Smooth muscle cell (in vitro differentiated cells): ENCODE data around the gene NEDD8. TPM values are rescaled to one million over a fixed set of nuclear protein-coding genes. Genes with fewer than 3 reads are reported as not detected.

ENCODE experiments used
- DNase-seq: peaks from one replicate; lab custom pipeline; 2025; ENCODE audit not compliant: unreplicated experiment; lab: John Stamatoyannopoulos, UW
- H2AFZ ChIP-seq: fragments of 200-600 bp; sonication (generic); 2 replicates; pipeline ENCODE4 v1.6.0; 2016; ENCODE audit warnings: antibody characterized with exemption, low read depth, mild to moderate bottlenecking
- H3F3A ChIP-seq: fragments of 200-600 bp; sonication (generic); 2 replicates; pipeline ENCODE4 v1.6.0; 2017; ENCODE audit warnings: antibody characterized with exemption, low read depth
- H3K27ac ChIP-seq: fragments of 200-600 bp; sonication (generic); 2 replicates; pipeline ENCODE4 v1.5.1; 2016; ENCODE audit warnings: low read depth, mild to moderate bottlenecking
- H3K27me3 ChIP-seq: fragments of 200-600 bp; sonication (generic); 2 replicates; pipeline ENCODE4 v1.6.1; 2016; ENCODE audit warnings: low read depth, mild to moderate bottlenecking
- H3K36me3 ChIP-seq: fragments of 200-600 bp; sonication (generic); 2 replicates; pipeline ENCODE4 v1.5.1; 2016; ENCODE audit warnings: low read depth
- H3K4me1 ChIP-seq: fragments of 200-600 bp; sonication (generic); 2 replicates; pipeline ENCODE4 v1.5.1; 2016; ENCODE audit warnings: low read depth
- H3K4me2 ChIP-seq: fragments of 200-600 bp; sonication (generic); 2 replicates; pipeline ENCODE4 v1.6.0; 2016; ENCODE audit warnings: mild to moderate bottlenecking
- H3K4me3 ChIP-seq: fragments of 200-600 bp; sonication (generic); 2 replicates; pipeline ENCODE4 v1.5.1; 2016; ENCODE audit warnings: mild to moderate bottlenecking
- H3K79me2 ChIP-seq: fragments of 200-600 bp; sonication (generic); 2 replicates; pipeline ENCODE4 v1.6.0; 2016; ENCODE audit warnings: low read depth, mild to moderate bottlenecking
- H3K9ac ChIP-seq: fragments of 200-600 bp; sonication (generic); 2 replicates; pipeline ENCODE4 v1.6.0; 2016; ENCODE audit warnings: low read depth
- H3K9me3 ChIP-seq: fragments of 200-600 bp; sonication (generic); replicated peaks from 2 replicates; pipeline ENCODE4 v1.5.1; 2016; ENCODE audit warnings: low read depth
- H4K20me1 ChIP-seq: fragments of 200-600 bp; sonication (generic); 2 replicates; pipeline ENCODE4 v1.6.0; 2016; ENCODE audit warnings: low read depth
- WGBS: methylation state at CpG from one replicate; pipeline ENCODE4 v1.1.7; 2016; ENCODE audit warnings: low lambda C conversion rate; 5-methylcytosine and 5-hydroxymethylcytosine counted together
- polyA plus RNA-seq: library from polyadenylated mRNA; unstranded; fragments of >200 nt; fragmentation: Nextera tagmentation; extraction: Ambion mirVana; gene quantifications from 2 replicates; pipeline ENCODE4 v1.2.1, GENCODE V29; 2016
- total RNA-seq: library from RNA; depleted of rRNA; stranded (reverse); fragments of >200 nt; gene quantifications from 2 replicates; pipeline ENCODE4 v1.2.3, GENCODE V29; 2014
- TF ChIP-seq, protein P1 (sequence below): fragments of 200-600 bp; sonication (generic); IDR thresholded peaks from 2 replicates; pipeline ENCODE4 v1.5.1; 2017; ENCODE audit warnings: borderline replicate concordance, mild to moderate bottlenecking, antibody characterized with exemption; ENCODE audit not compliant: insufficient read depth, poor library complexity, severe bottlenecking

The NEDD8 gene
- total and polyA plus RNA-seq, 2 experiments from 2014 or later, result 211 to 375 TPM

DNA sequence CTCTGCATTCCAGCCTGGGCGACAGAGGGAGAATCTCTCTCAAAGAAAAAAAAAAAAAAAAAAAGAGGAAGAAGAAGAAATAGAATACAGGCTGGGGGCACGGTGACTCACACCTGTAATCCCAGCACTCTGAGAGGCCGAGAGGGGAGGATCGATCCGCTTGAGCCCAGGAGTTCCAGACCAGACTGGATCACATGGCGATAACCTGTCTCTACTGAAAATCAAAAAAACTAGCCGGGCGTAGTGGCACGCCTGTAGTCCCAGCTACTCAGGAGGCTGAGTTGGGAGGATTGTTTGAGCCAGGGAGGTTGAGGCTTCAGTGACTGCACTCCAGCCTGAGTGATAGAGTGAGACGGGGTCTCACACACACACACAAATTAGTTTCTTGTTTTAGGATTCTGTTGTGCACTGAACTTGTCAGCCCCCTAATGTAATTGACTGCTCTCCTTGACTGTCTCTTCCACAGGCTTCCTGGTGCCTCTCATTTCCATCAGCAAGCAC, 11.2 kb upstream of the NEDD8 start:
- H2AFZ ChIP-seq, result no peak overlapping the region
- peak overlapping the region; percentile 94 for H3K4me2 ChIP-seq
- H3K4me1 ChIP-seq, result peaks cover 4% of the 10 kb centered on the region
- peaks cover 30% of the 10 kb centered on the region for H3K79me2 ChIP-seq
- H3K4me3 ChIP-seq, result peak overlapping the region; percentile 73
- TF ChIP-seq, protein P1, sequence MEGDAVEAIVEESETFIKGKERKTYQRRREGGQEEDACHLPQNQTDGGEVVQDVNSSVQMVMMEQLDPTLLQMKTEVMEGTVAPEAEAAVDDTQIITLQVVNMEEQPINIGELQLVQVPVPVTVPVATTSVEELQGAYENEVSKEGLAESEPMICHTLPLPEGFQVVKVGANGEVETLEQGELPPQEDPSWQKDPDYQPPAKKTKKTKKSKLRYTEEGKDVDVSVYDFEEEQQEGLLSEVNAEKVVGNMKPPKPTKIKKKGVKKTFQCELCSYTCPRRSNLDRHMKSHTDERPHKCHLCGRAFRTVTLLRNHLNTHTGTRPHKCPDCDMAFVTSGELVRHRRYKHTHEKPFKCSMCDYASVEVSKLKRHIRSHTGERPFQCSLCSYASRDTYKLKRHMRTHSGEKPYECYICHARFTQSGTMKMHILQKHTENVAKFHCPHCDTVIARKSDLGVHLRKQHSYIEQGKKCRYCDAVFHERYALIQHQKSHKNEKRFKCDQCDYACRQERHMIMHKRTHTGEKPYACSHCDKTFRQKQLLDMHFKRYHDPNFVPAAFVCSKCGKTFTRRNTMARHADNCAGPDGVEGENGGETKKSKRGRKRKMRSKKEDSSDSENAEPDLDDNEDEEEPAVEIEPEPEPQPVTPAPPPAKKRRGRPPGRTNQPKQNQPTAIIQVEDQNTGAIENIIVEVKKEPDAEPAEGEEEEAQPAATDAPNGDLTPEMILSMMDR, result no peak
- 49% methylated on average over 10 of the region's 10 CpGs for WGBS
- no peaks in the 10 kb centered on the region for H3K27me3 ChIP-seq
- peak overlapping the region; percentile 96 for H3K27ac ChIP-seq
- peaks cover 24% of the 10 kb centered on the region for H4K20me1 ChIP-seq
- DNase-seq, result no peak
- H3F3A ChIP-seq, result peaks cover 5% of the 10 kb centered on the region
- H3K9ac ChIP-seq, result peak overlapping the region; percentile 92
- H3K9me3 ChIP-seq, result no peaks in the 10 kb centered on the region
- no peaks in the 10 kb centered on the region for H3K36me3 ChIP-seq

DNA sequence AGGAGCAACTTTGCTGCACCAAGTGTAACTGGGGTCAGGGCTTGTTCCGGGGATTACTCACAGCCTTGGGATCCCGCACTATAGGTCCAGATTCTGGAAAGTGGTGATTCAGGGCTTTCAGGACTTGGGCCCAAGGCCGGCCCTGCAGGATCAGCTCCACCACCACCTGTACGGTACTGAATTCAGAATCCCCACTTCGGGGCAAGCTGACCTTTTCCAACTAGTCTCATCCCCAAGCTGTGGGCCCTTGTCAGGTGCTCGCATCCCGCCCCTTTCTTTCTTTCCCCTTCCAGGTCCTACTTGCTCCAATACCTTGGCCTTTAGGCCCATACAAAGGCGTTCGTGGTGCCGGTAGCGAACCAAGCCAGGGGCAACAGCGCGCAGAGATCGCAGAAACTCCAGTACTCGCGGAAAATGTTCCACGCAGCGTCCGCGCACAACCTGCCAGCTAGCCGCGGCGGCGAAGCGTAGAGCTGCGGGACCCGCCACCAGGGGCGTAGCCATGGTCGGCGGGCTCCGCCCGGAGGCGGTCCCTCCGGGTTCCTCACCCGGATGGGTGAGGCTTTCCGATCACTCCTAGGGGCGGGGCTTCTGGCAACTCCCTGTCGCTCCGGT, 9.8 kb upstream of the NEDD8 start:
- TF ChIP-seq, protein P1, result peak; percentile 44
- Histone ChIP-seq H3K4me2 (peak overlapping the region; percentile 94), H3K4me1 (peaks cover 4% of the 10 kb centered on the region), H3K9ac (peak overlapping the region; percentile 92), H3K36me3 (no peaks in the 10 kb centered on the region), H4K20me1 (peaks cover 24% of the 10 kb centered on the region), H2AFZ (peak overlapping the region; percentile 64), H3K27me3 (no peaks in the 10 kb centered on the region), H3K27ac (peak overlapping the region; percentile 96), H3K9me3 (no peaks in the 10 kb centered on the region), H3K4me3 (peak overlapping the region; percentile 73), H3K79me2 (peaks cover 30% of the 10 kb centered on the region), H3F3A (peaks cover 18% of the 10 kb centered on the region)
- 3% methylated on average over 38 of the region's 39 CpGs for WGBS
- no peak for DNase-seq

DNA sequence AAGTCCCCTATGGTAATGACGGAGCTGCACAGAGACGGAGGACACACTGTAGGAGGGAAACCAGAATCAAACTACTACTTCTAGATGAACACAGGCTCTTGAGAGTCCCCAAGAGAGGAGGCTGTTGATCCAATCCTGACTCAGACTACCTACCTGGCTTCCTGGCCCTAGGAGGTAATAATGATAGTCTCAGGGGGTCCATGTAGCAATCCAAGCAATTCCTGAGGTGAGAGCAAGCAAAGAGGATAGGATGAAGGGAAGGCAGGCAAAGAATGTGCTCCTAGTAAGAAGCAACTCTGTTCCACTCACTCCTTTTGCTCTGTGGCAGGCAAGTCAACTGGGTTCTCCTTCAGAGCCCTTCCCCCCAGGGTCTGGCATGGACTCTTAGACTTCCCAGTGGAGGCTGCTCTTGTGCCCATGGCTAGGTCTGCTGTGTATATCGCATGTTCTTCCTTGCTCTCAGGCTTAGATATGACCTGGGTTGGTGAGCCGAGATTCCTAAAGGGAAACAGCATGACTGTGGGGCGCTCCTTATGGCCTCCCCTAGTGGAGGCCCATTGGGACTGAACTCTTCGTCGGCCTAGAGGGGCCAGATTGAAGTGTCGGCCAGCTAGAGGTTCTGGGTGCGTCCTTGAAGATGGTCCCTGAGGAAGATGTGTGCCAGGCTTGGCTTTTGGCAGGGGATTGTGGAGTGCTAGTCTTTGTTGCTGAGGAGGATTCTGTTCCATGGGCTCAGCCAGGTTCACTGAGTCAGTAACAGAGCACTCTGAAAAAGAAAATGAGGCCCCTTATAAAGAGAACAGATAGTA, 8.1 kb upstream of the NEDD8 start:
- TF ChIP-seq, protein P1, result no peak
- Histone ChIP-seq H2AFZ (no peak overlapping the region), H3F3A (peaks cover 28% of the 10 kb centered on the region), H3K9ac (no peak overlapping the region), H3K4me2 (peak overlapping the region; percentile 94), H4K20me1 (peaks cover 24% of the 10 kb centered on the region), H3K4me1 (peaks cover 4% of the 10 kb centered on the region), H3K4me3 (no peak overlapping the region), H3K27ac (peak overlapping the region; percentile 96), H3K27me3 (no peaks in the 10 kb centered on the region), H3K36me3 (no peaks in the 10 kb centered on the region), H3K9me3 (no peaks in the 10 kb centered on the region), H3K79me2 (peaks cover 34% of the 10 kb centered on the region)
- no peak for DNase-seq
- 95% methylated on average over 9 of the region's 9 CpGs for WGBS
